Measurements from ENCODE around the gene KRTAP10-8. TPM values are rescaled to one million over a fixed set of nuclear protein-coding genes. Genes with fewer than 3 reads are reported as not detected.

KRTAP10-8 gene
- total RNA-seq, 1 experiment from 2014 or later: not detected

DNA sequence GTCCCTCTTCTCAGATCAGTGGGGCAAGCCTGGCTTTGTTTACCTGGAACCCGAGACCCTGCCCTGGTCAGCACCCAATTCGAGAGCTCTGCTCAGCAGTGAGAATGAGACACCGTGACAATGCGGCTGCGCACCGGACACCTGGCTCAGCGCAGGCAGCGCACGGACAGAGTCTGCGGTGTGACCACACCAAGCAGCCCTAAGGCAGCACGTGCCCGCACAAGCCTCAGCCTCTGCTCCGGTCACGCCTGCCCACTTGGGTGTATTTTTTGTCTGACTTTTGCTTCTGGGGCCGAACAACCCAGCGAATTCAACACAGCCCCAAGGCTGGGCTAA is 4.7 kb downstream of the KRTAP10-8 start (continued):
- TF ChIP-seq, protein P1, sequence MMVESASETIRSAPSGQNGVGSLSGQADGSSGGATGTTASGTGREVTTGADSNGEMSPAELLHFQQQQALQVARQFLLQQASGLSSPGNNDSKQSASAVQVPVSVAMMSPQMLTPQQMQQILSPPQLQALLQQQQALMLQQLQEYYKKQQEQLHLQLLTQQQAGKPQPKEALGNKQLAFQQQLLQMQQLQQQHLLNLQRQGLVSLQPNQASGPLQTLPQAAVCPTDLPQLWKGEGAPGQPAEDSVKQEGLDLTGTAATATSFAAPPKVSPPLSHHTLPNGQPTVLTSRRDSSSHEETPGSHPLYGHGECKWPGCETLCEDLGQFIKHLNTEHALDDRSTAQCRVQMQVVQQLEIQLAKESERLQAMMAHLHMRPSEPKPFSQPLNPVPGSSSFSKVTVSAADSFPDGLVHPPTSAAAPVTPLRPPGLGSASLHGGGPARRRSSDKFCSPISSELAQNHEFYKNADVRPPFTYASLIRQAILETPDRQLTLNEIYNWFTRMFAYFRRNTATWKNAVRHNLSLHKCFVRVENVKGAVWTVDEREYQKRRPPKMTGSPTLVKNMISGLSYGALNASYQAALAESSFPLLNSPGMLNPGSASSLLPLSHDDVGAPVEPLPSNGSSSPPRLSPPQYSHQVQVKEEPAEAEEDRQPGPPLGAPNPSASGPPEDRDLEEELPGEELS (CRISPR knock-in tag; IDR thresholded peaks at IDR 0.05): no peak
- TF ChIP-seq, protein P2, sequence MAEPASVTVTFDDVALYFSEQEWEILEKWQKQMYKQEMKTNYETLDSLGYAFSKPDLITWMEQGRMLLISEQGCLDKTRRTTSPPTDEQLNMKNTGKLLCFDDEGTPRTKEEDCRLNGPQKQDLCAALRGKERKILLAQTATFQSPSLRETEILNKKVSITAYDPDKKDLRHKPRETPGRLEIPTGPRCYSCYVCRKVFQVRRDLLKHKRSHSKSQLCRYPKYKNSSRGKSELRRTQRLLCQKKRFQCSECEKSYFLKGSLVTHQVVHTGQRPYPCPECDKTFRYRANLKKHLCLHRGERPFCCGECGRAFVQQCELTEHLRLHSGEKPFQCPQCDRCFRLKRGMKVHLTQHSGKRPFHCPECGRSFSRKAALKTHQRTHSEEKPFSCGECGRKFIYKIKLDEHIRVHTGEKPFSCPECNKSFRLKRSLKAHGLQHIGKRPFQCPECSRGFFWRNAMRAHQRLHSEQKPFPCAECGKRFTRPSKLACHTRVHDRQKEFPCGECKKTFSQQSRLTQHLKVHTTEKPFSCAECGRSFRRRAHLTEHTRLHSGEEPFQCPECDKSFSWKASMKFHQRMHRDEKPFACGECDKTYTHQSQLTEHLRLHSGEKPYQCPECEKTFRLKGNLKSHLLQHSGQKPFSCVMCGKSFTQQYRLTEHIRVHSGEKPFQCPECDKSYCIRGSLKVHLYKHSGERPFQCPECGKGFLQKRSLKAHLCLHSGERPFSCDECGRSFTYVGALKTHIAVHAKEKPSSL (CRISPR knock-in tag; conservative IDR thresholded peaks at IDR 0.05): no peak
- no peak for TF ChIP-seq ZNF396 (CRISPR knock-in tag; IDR thresholded peaks at IDR 0.05; ENCODE audit: borderline replicate concordance)
- no peak for TF ChIP-seq SP1 (CRISPR knock-in tag; conservative IDR thresholded peaks at IDR 0.05)
- TF ChIP-seq JAZF1 (CRISPR knock-in tag; IDR thresholded peaks at IDR 0.05): no peak
- TF ChIP-seq, protein P3, sequence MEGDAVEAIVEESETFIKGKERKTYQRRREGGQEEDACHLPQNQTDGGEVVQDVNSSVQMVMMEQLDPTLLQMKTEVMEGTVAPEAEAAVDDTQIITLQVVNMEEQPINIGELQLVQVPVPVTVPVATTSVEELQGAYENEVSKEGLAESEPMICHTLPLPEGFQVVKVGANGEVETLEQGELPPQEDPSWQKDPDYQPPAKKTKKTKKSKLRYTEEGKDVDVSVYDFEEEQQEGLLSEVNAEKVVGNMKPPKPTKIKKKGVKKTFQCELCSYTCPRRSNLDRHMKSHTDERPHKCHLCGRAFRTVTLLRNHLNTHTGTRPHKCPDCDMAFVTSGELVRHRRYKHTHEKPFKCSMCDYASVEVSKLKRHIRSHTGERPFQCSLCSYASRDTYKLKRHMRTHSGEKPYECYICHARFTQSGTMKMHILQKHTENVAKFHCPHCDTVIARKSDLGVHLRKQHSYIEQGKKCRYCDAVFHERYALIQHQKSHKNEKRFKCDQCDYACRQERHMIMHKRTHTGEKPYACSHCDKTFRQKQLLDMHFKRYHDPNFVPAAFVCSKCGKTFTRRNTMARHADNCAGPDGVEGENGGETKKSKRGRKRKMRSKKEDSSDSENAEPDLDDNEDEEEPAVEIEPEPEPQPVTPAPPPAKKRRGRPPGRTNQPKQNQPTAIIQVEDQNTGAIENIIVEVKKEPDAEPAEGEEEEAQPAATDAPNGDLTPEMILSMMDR (IDR thresholded peaks at IDR 0.05): no peak

DNA sequence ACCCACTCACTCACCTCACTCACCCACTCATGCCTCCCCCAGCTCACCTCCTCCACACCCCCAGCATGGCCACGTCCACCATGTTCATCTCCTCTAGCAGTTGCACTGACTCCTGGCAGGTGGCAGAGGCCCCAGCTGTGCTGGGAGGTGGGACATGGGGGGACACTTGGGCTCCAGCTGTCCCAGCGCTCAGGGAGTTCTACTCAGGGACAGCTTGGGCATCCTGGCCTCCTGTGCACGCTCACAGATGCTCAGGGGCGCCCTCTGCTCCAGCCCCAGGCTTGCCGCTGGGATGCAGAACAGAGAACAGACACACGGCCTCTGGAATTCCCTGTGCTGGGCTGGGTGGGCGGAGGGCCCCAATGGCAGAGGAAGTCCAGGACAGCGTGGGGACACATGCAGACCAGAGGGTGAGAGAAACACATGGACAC is 5.2 kb downstream of the KRTAP10-8 start:
- Mint-ChIP-seq H3K9me3 (peaks cover 33% of the 10 kb centered on the region), H3K27ac (no peak overlapping the region), H3K36me3 (peaks cover 28% of the 10 kb centered on the region), H3K4me3 (no peak overlapping the region), H3K27me3 (ENCODE audit: low read depth) (no peaks in the 10 kb centered on the region; the same call in 1 of the 2 replicates), H3K4me1 (peaks cover 31% of the 10 kb centered on the region)
- TF ChIP-seq NR1H2 (CRISPR knock-in tag; IDR thresholded peaks at IDR 0.05) (no peak), ETV6 (CRISPR knock-in tag; IDR thresholded peaks at IDR 0.05) (no peak)
- TF ChIP-seq, protein P4, sequence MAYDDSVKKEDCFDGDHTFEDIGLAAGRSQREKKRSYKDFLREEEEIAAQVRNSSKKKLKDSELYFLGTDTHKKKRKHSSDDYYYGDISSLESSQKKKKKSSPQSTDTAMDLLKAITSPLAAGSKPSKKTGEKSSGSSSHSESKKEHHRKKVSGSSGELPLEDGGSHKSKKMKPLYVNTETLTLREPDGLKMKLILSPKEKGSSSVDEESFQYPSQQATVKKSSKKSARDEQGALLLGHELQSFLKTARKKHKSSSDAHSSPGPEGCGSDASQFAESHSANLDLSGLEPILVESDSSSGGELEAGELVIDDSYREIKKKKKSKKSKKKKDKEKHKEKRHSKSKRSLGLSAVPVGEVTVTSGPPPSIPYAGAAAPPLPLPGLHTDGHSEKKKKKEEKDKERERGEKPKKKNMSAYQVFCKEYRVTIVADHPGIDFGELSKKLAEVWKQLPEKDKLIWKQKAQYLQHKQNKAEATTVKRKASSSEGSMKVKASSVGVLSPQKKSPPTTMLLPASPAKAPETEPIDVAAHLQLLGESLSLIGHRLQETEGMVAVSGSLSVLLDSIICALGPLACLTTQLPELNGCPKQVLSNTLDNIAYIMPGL (CRISPR knock-in tag; IDR thresholded peaks at IDR 0.05): no peak
- TF ChIP-seq, protein P5, sequence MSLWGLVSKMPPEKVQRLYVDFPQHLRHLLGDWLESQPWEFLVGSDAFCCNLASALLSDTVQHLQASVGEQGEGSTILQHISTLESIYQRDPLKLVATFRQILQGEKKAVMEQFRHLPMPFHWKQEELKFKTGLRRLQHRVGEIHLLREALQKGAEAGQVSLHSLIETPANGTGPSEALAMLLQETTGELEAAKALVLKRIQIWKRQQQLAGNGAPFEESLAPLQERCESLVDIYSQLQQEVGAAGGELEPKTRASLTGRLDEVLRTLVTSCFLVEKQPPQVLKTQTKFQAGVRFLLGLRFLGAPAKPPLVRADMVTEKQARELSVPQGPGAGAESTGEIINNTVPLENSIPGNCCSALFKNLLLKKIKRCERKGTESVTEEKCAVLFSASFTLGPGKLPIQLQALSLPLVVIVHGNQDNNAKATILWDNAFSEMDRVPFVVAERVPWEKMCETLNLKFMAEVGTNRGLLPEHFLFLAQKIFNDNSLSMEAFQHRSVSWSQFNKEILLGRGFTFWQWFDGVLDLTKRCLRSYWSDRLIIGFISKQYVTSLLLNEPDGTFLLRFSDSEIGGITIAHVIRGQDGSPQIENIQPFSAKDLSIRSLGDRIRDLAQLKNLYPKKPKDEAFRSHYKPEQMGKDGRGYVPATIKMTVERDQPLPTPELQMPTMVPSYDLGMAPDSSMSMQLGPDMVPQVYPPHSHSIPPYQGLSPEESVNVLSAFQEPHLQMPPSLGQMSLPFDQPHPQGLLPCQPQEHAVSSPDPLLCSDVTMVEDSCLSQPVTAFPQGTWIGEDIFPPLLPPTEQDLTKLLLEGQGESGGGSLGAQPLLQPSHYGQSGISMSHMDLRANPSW (CRISPR knock-in tag; conservative IDR thresholded peaks at IDR 0.05; ENCODE audit: low read depth): no peak
- TF ChIP-seq, protein P6, sequence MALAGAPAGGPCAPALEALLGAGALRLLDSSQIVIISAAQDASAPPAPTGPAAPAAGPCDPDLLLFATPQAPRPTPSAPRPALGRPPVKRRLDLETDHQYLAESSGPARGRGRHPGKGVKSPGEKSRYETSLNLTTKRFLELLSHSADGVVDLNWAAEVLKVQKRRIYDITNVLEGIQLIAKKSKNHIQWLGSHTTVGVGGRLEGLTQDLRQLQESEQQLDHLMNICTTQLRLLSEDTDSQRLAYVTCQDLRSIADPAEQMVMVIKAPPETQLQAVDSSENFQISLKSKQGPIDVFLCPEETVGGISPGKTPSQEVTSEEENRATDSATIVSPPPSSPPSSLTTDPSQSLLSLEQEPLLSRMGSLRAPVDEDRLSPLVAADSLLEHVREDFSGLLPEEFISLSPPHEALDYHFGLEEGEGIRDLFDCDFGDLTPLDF (CRISPR knock-in tag; IDR thresholded peaks at IDR 0.05): no peak
- TF ChIP-seq, protein P7, sequence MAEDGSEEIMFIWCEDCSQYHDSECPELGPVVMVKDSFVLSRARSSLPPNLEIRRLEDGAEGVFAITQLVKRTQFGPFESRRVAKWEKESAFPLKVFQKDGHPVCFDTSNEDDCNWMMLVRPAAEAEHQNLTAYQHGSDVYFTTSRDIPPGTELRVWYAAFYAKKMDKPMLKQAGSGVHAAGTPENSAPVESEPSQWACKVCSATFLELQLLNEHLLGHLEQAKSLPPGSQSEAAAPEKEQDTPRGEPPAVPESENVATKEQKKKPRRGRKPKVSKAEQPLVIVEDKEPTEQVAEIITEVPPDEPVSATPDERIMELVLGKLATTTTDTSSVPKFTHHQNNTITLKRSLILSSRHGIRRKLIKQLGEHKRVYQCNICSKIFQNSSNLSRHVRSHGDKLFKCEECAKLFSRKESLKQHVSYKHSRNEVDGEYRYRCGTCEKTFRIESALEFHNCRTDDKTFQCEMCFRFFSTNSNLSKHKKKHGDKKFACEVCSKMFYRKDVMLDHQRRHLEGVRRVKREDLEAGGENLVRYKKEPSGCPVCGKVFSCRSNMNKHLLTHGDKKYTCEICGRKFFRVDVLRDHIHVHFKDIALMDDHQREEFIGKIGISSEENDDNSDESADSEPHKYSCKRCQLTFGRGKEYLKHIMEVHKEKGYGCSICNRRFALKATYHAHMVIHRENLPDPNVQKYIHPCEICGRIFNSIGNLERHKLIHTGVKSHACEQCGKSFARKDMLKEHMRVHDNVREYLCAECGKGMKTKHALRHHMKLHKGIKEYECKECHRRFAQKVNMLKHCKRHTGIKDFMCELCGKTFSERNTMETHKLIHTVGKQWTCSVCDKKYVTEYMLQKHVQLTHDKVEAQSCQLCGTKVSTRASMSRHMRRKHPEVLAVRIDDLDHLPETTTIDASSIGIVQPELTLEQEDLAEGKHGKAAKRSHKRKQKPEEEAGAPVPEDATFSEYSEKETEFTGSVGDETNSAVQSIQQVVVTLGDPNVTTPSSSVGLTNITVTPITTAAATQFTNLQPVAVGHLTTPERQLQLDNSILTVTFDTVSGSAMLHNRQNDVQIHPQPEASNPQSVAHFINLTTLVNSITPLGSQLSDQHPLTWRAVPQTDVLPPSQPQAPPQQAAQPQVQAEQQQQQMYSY (CRISPR knock-in tag; IDR thresholded peaks at IDR 0.05): no peak
- ChIA-PET CTCF (interaction anchor here (0.6 to 3.6 kb wide), 5 partner anchors 106 to 276 kb away, joined by 4 to 16 read pairs (median 4); no protein-coding TSS in a partner anchor), POLR2A (no interaction called here)
- ATAC-seq: peak; percentile 77
- peak; percentile 48 for DNase-seq (ENCODE audit: low spot score)
